H9 (cell line): ENCODE data around the gene LMNTD1. TPM values are rescaled to one million over a fixed set of nuclear protein-coding genes. Genes with fewer than 3 reads are reported as not detected.

ENCODE experiments used
- DNase-seq: peaks from one replicate; pipeline ENCODE4 v3.0.0-alpha.2; 2017
- H2AFZ ChIP-seq: one replicate; pipeline ENCODE4 v1.6.1; 2013; ENCODE audit warnings: mild to moderate bottlenecking, low read length, control low read depth, moderate library complexity
- H2AK5ac ChIP-seq: 2 replicates; pipeline ENCODE4 v1.6.1; 2013; ENCODE audit warnings: low read length, control low read depth, mixed read lengths; ENCODE audit not compliant: insufficient read length
- H2BK120ac ChIP-seq: one replicate; pipeline ENCODE4 v1.6.1; 2013; ENCODE audit warnings: low read depth, mild to moderate bottlenecking, low read length, control low read depth, inconsistent platforms; ENCODE audit not compliant: poor library complexity, severe bottlenecking
- H2BK12ac ChIP-seq: 2 replicates; pipeline ENCODE4 v1.6.1; 2013; ENCODE audit warnings: low read length, control low read depth, mixed read lengths, low read depth; ENCODE audit not compliant: insufficient read length
- H2BK15ac ChIP-seq: 2 replicates; pipeline ENCODE4 v1.6.1; 2013; ENCODE audit warnings: low read depth, low read length, control low read depth
- H2BK20ac ChIP-seq: one replicate; pipeline ENCODE4 v1.6.1; 2013; ENCODE audit warnings: low read depth, mild to moderate bottlenecking, low read length, control low read depth, inconsistent platforms; ENCODE audit not compliant: poor library complexity, severe bottlenecking
- H2BK5ac ChIP-seq: 2 replicates; pipeline ENCODE4 v1.6.1; 2013; ENCODE audit warnings: low read length, control low read depth, mixed read lengths; ENCODE audit not compliant: insufficient read length
- H3K14ac ChIP-seq: 2 replicates; pipeline ENCODE4 v1.6.1; 2013; ENCODE audit warnings: low read length, control low read depth; ENCODE audit not compliant: insufficient read depth
- H3K18ac ChIP-seq: 2 replicates; pipeline ENCODE4 v1.6.1; 2013; ENCODE audit warnings: low read depth, mild to moderate bottlenecking, mixed read lengths, low read length, control low read depth; ENCODE audit not compliant: insufficient read length
- H3K23ac ChIP-seq: 2 replicates; pipeline ENCODE4 v1.6.1; 2013; ENCODE audit warnings: low read length, control low read depth, mixed read lengths, low read depth; ENCODE audit not compliant: insufficient read length
- H3K23me2 ChIP-seq: 2 replicates; pipeline ENCODE4 v1.6.1; 2013; ENCODE audit warnings: low read depth, mild to moderate bottlenecking, mixed read lengths, low read length, control low read depth; ENCODE audit not compliant: insufficient read length, poor library complexity, severe bottlenecking
- H3K27ac ChIP-seq: 2 replicates; pipeline ENCODE4 v1.5.1; 2013; ENCODE audit warnings: low read length, control low read depth, mixed read lengths, low read depth; ENCODE audit not compliant: insufficient read length
- H3K27me3 ChIP-seq: 2 replicates; pipeline ENCODE4 v1.6.1; 2013; ENCODE audit warnings: low read length, control low read depth, inconsistent platforms; ENCODE audit not compliant: insufficient read depth
- H3K4ac ChIP-seq: 2 replicates; pipeline ENCODE4 v1.6.1; 2013; ENCODE audit warnings: low read depth, mild to moderate bottlenecking, control low read depth, inconsistent platforms, low read length, moderate library complexity
- H3K4me1 ChIP-seq: 2 replicates; pipeline ENCODE4 v1.6.1; 2013; ENCODE audit warnings: low read length, control low read depth, inconsistent platforms; ENCODE audit not compliant: insufficient read depth
- H3K4me2 ChIP-seq: 2 replicates; pipeline ENCODE4 v1.6.1; 2013; ENCODE audit warnings: low read length, control low read depth, mixed read lengths; ENCODE audit not compliant: insufficient read length, insufficient read depth
- H3K56ac ChIP-seq: 2 replicates; pipeline ENCODE4 v1.6.1; 2013; ENCODE audit warnings: low read depth, mild to moderate bottlenecking, mixed read lengths, low read length, control low read depth; ENCODE audit not compliant: insufficient read length
- H3K79me1 ChIP-seq: 2 replicates; pipeline ENCODE4 v1.6.1; 2013; ENCODE audit warnings: low read depth, mild to moderate bottlenecking, moderate library complexity, low read length, control low read depth, inconsistent platforms; ENCODE audit not compliant: insufficient read depth, poor library complexity, severe bottlenecking
- H3K79me2 ChIP-seq: 2 replicates; pipeline ENCODE4 v1.6.1; 2013; ENCODE audit warnings: low read length, control low read depth, inconsistent platforms; ENCODE audit not compliant: insufficient read depth
- H3K9ac ChIP-seq: 2 replicates; pipeline ENCODE4 v1.6.1; 2013; ENCODE audit warnings: low read length, control low read depth, mixed read lengths; ENCODE audit not compliant: insufficient read length; ENCODE audit errors: extremely low read depth
- H3K9me3 ChIP-seq: one replicate; pipeline ENCODE4 v1.6.1; 2013; ENCODE audit warnings: low read depth, low read length, inconsistent platforms; ENCODE audit not compliant: control insufficient read depth
- H3T11ph ChIP-seq: one replicate; pipeline ENCODE4 v1.6.1; 2013; ENCODE audit warnings: mild to moderate bottlenecking, low read length, control low read depth, inconsistent platforms
- H4K20me1 ChIP-seq: one replicate; pipeline ENCODE4 v1.6.1; 2013; ENCODE audit not compliant: control insufficient read depth, insufficient read length, insufficient read depth
- H4K5ac ChIP-seq: 2 replicates; pipeline ENCODE4 v1.6.1; 2013; ENCODE audit warnings: low read depth, mild to moderate bottlenecking, mixed read lengths, low read length, control low read depth; ENCODE audit not compliant: insufficient read length
- H4K8ac ChIP-seq: replicated peaks from 2 replicates; pipeline ENCODE4 v1.6.1; 2013; ENCODE audit warnings: low read length, control low read depth, mixed read lengths, low read depth; ENCODE audit not compliant: insufficient read length
- H4K91ac ChIP-seq: 2 replicates; pipeline ENCODE4 v1.6.1; 2013; ENCODE audit warnings: low read depth, mild to moderate bottlenecking, moderate library complexity, mixed read lengths, low read length, control low read depth; ENCODE audit not compliant: insufficient read length
- H3K27ac Mint-ChIP-seq, 3 experiments: 2 replicates in 2 of 3; 3 replicates in 1 of 3; pipeline ENCODE4 v1.8.0; 2020 to 2021; ENCODE audit warnings: mixed read lengths in 3 of 3, mild to moderate bottlenecking in 1 of 3, moderate library complexity in 1 of 3
- H3K27me3 Mint-ChIP-seq: 2 replicates; pipeline ENCODE4 v1.8.0; 2021; ENCODE audit warnings: low read depth, mild to moderate bottlenecking, moderate library complexity, mixed read lengths
- H3K36me3 Mint-ChIP-seq, 3 experiments: 2 replicates in 2 of 3; 3 replicates in 1 of 3; pipeline ENCODE4 v1.8.0; 2020 to 2021; ENCODE audit warnings: low read depth in 3 of 3, mixed read lengths in 3 of 3; ENCODE audit not compliant: insufficient read depth in 1 of 3
- H3K4me1 Mint-ChIP-seq, 2 experiments: 2 replicates each; pipeline ENCODE4 v1.8.0; 2020; ENCODE audit warnings: mixed read lengths in 2 of 2
- H3K4me3 Mint-ChIP-seq, 2 experiments: 2 replicates in 1 of 2; 3 replicates in 1 of 2; pipeline ENCODE4 v1.8.0; 2020 to 2021; ENCODE audit warnings: mild to moderate bottlenecking in 2 of 2, mixed read lengths in 2 of 2, moderate library complexity in 1 of 2
- H3K9me3 Mint-ChIP-seq, 2 experiments: 2 replicates in 1 of 2; 3 replicates in 1 of 2; pipeline ENCODE4 v1.8.0; 2020; ENCODE audit warnings: mild to moderate bottlenecking in 2 of 2, mixed read lengths in 2 of 2, moderate library complexity in 1 of 2
- total RNA-seq: library from RNA; stranded (reverse); gene quantifications from 2 replicates; pipeline ENCODE4 v1.2.1, GENCODE V29; 2021
- TF ChIP-seq, protein P1 (sequence below): fragments of 200-600 bp; sonication (generic); conservative IDR thresholded peaks from 3 replicates; pipeline ENCODE4 v1.8.0; 2021; ENCODE audit warnings: antibody characterized with exemption, mild to moderate bottlenecking

LMNTD1 gene
- total RNA-seq, 1 experiment from 2014 or later: not detected

DNA sequence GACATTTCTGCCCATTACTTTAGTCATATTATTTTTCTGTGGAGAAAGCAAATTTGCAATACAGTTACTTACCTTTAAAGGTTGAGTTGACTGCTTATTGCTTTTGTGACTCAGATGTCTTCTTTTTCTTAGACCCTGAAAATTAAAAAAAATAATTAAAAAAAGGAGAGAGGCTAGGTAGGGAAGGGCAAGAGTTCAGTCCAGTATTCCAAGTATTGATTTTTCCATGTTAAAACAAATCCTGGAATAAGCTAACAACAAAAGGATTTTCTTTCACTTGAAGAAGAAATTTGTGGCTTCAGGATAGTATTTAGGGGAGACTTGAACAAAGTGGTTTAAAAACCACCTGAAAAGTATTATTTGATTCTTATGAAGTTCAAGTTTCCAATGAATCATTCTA, 49.4 kb downstream of the LMNTD1 start:
- H3T11ph ChIP-seq: no peak overlapping the region
- H3K79me2 ChIP-seq: no peaks in the 10 kb centered on the region
- TF ChIP-seq, protein P1, sequence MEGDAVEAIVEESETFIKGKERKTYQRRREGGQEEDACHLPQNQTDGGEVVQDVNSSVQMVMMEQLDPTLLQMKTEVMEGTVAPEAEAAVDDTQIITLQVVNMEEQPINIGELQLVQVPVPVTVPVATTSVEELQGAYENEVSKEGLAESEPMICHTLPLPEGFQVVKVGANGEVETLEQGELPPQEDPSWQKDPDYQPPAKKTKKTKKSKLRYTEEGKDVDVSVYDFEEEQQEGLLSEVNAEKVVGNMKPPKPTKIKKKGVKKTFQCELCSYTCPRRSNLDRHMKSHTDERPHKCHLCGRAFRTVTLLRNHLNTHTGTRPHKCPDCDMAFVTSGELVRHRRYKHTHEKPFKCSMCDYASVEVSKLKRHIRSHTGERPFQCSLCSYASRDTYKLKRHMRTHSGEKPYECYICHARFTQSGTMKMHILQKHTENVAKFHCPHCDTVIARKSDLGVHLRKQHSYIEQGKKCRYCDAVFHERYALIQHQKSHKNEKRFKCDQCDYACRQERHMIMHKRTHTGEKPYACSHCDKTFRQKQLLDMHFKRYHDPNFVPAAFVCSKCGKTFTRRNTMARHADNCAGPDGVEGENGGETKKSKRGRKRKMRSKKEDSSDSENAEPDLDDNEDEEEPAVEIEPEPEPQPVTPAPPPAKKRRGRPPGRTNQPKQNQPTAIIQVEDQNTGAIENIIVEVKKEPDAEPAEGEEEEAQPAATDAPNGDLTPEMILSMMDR: no peak
- Mint-ChIP-seq H3K9me3 (no peaks in the 10 kb centered on the region), H3K36me3 (no peaks in the 10 kb centered on the region), H3K4me1 (no peaks in the 10 kb centered on the region), H3K27me3 (no peaks in the 10 kb centered on the region; the same call in 1 of the 2 replicates), H3K27ac (no peak overlapping the region), H3K4me3 (no peak overlapping the region)
- no peak overlapping the region for H4K91ac ChIP-seq
- no peaks in the 10 kb centered on the region for H3K23me2 ChIP-seq
- H3K4ac ChIP-seq: no peak overlapping the region
- no peak overlapping the region for H2AK5ac ChIP-seq
- no peak overlapping the region for H3K14ac ChIP-seq
- H3K4me1 ChIP-seq: no peaks in the 10 kb centered on the region
- no peak overlapping the region for H2BK15ac ChIP-seq
- H4K5ac ChIP-seq: no peak overlapping the region
- H2BK120ac ChIP-seq: no peak overlapping the region
- no peak overlapping the region for H3K9ac ChIP-seq
- no peaks in the 10 kb centered on the region for H3K79me1 ChIP-seq
- H2BK5ac ChIP-seq: no peak overlapping the region
- H2BK20ac ChIP-seq: no peak overlapping the region
- H3K18ac ChIP-seq: no peak overlapping the region
- no peak overlapping the region for H3K27ac ChIP-seq
- no peaks in the 10 kb centered on the region for H3K27me3 ChIP-seq
- H3K56ac ChIP-seq: no peak overlapping the region
- no peak overlapping the region for H2BK12ac ChIP-seq
- H4K8ac ChIP-seq: no peak overlapping the region
- H4K20me1 ChIP-seq: no peaks in the 10 kb centered on the region
- H3K9me3 ChIP-seq: no peaks in the 10 kb centered on the region
- no peak overlapping the region for H2AFZ ChIP-seq
- DNase-seq: no peak
- no peak overlapping the region for H3K23ac ChIP-seq
- H3K4me2 ChIP-seq: no peak overlapping the region
